GM18868 (cell line): ENCODE data around the gene CLIP1.
"Not testable (repeated sequence)": the region's sequence is repeated elsewhere in the genome, so short reads cannot be mapped to it uniquely, and the experiment has no call there.

ENCODE experiments used
- ATAC-seq: cut with Tn5 transposase; IDR thresholded peaks from one replicate; pipeline ENCODE4 v1.9.1; 2021; ENCODE audit warnings: mild to moderate bottlenecking, moderate library complexity; ENCODE audit not compliant: unreplicated experiment

The CLIP1 gene

GRCh38 chr12:122399254-122399591, 23.2 kb downstream of the CLIP1 start:
- ATAC-seq, result no peak

GRCh38 chr12:122397981-122398380, 24.5 kb downstream of the CLIP1 start:
- not testable (repeated sequence) for ATAC-seq

- ATAC-seq, result no peak
These were observed 27.1 kb downstream of the CLIP1 start for GRCh38 chr12:122395319-122395718.

GRCh38 chr12:122394626-122395194, 27.8 kb downstream of the CLIP1 start:
- no peak for ATAC-seq

- no peak for ATAC-seq
These were observed 28.7 kb downstream of the CLIP1 start for GRCh38 chr12:122393817-122394216.

GRCh38 chr12:122392411-122392810, 30.1 kb downstream of the CLIP1 start:
- ATAC-seq, result no peak

- ATAC-seq, result no peak
These were observed 32.8 kb downstream of the CLIP1 start for GRCh38 chr12:122389677-122390076.

GRCh38 chr12:122387887-122388286, 34.6 kb downstream of the CLIP1 start:
- no peak for ATAC-seq

GRCh38 chr12:122385171-122386016, 37.1 kb downstream of the CLIP1 start:
- no peak for ATAC-seq

GRCh38 chr12:122382919-122383350, 39.5 kb downstream of the CLIP1 start:
- no peak for ATAC-seq

- no peak for ATAC-seq
These were observed 41.4 kb downstream of the CLIP1 start for GRCh38 chr12:122381021-122381420.

- not testable (repeated sequence) for ATAC-seq
These were observed 45.7 kb downstream of the CLIP1 start for GRCh38 chr12:122376751-122377150.

GRCh38 chr12:122374707-122375106, 47.8 kb downstream of the CLIP1 start:
- ATAC-seq, result no peak

- no peak for ATAC-seq
These were observed 50.9 kb downstream of the CLIP1 start for GRCh38 chr12:122371475-122372045.

GRCh38 chr12:122368361-122369073, 54.0 kb downstream of the CLIP1 start:
- no peak for ATAC-seq

GRCh38 chr12:122367632-122368031, 54.8 kb downstream of the CLIP1 start:
- ATAC-seq, result not testable (repeated sequence)

GRCh38 chr12:122366685-122367475, 55.6 kb downstream of the CLIP1 start:
- no peak for ATAC-seq

GRCh38 chr12:122365226-122365625, 57.2 kb downstream of the CLIP1 start:
- ATAC-seq, result not testable (repeated sequence)

- no peak for ATAC-seq
These were observed 58.7 kb downstream of the CLIP1 start for GRCh38 chr12:122363782-122364181.

GRCh38 chr12:122362755-122363154, 59.7 kb downstream of the CLIP1 start:
- ATAC-seq, result no peak

GRCh38 chr12:122358403-122358802, 64.1 kb downstream of the CLIP1 start:
- ATAC-seq, result not testable (repeated sequence)
